Colonic mucosa (tissue), 4 donors: ENCODE data around the gene MTUS2. TPM values are rescaled to one million over a fixed set of nuclear protein-coding genes. Genes with fewer than 3 reads are reported as not detected.

ENCODE experiments used
- DNase-seq: peaks from one replicate; pipeline ENCODE4 v3.0.0-alpha.2; 2020
- H3K27ac ChIP-seq: fragments of 200-600 bp; one replicate; pipeline ENCODE4 v1.8.0; 2021
- H3K27me3 ChIP-seq: fragments of 200-600 bp; one replicate; pipeline ENCODE4 v1.8.0; 2021
- H3K36me3 ChIP-seq: fragments of 200-600 bp; one replicate; pipeline ENCODE4 v1.8.0; 2021
- H3K4me1 ChIP-seq: fragments of 200-600 bp; one replicate; pipeline ENCODE4 v1.8.0; 2021; ENCODE audit warnings: mild to moderate bottlenecking
- H3K4me3 ChIP-seq: fragments of 200-600 bp; one replicate; pipeline ENCODE4 v1.8.0; 2021
- H3K9ac ChIP-seq, 2 donors: one replicate each; pipeline ENCODE4 v1.7.0; 2013; ENCODE audit warnings: control low read depth in 2 of 2, low read depth in 2 of 2, low read length in 2 of 2
- H3K9me3 ChIP-seq: fragments of 200-600 bp; one replicate; pipeline ENCODE4 v1.8.0; 2021
- CTCF ChIP-seq: fragments of 200-600 bp; IDR thresholded peaks from one replicate; pipeline ENCODE4 v1.8.0; 2022; ENCODE audit warnings: antibody characterized with exemption, mild to moderate bottlenecking
- intact Hi-C: fragments of 100-400 bp; cut with DNase I; formaldehyde crosslinking; loops from one replicate; pipeline ENCODE4 v1.14.1; 2022
- total RNA-seq, 2 donors: library from RNA; stranded (reverse); fragmentation: NEBNext Ultra II Directional in 1 of 2; extraction: Animal tissue kit (Norgen Biotek cat#: 25700) in 1 of 2; gene quantifications; one replicate each; pipeline ENCODE4 v1.2.1, GENCODE V29; 2021
- donor health status: healthy.
- donor health status: DM: no; HTN: no; CAD: no.
- donor health status: DM: no; HTN: no; CAD: no.

MTUS2 gene
- total RNA-seq, 2 donors from 2014 or later = 0.11 to 0.40 TPM

- DNase-seq = no peak
- Histone ChIP-seq H3K27ac (no peak overlapping the region), H3K4me3 (no peak overlapping the region), H3K9me3 (no peaks in the 10 kb centered on the region), H3K9ac (no peak overlapping the region), H3K27me3 (no peaks in the 10 kb centered on the region), H3K36me3 (no peaks in the 10 kb centered on the region), H3K4me1 (no peaks in the 10 kb centered on the region)
- no peak for TF ChIP-seq CTCF
- intact Hi-C loops = no loop called here
Measured at GRCh38 chr13:29456419-29456818, 636.3 kb downstream of the MTUS2 start.

GRCh38 chr13:29457299-29457698, 637.2 kb downstream of the MTUS2 start:
- H3K9ac ChIP-seq = no peak overlapping the region
- H3K27ac ChIP-seq = no peak overlapping the region
- no peaks in the 10 kb centered on the region for H3K36me3 ChIP-seq
- DNase-seq = no peak
- no peaks in the 10 kb centered on the region for H3K9me3 ChIP-seq
- H3K4me3 ChIP-seq = no peak overlapping the region
- TF ChIP-seq CTCF = no peak
- intact Hi-C loops = no loop called here
- no peaks in the 10 kb centered on the region for H3K27me3 ChIP-seq
- no peaks in the 10 kb centered on the region for H3K4me1 ChIP-seq

GRCh38 chr13:29458419-29458818, 638.3 kb downstream of the MTUS2 start:
- DNase-seq = no peak
- H3K9ac ChIP-seq = no peak overlapping the region
- no peaks in the 10 kb centered on the region for H3K4me1 ChIP-seq
- no peak overlapping the region for H3K4me3 ChIP-seq
- H3K36me3 ChIP-seq = no peaks in the 10 kb centered on the region
- H3K27ac ChIP-seq = no peak overlapping the region
- intact Hi-C loops = no loop called here
- H3K9me3 ChIP-seq = no peaks in the 10 kb centered on the region
- H3K27me3 ChIP-seq = no peaks in the 10 kb centered on the region
- no peak for TF ChIP-seq CTCF

DNA sequence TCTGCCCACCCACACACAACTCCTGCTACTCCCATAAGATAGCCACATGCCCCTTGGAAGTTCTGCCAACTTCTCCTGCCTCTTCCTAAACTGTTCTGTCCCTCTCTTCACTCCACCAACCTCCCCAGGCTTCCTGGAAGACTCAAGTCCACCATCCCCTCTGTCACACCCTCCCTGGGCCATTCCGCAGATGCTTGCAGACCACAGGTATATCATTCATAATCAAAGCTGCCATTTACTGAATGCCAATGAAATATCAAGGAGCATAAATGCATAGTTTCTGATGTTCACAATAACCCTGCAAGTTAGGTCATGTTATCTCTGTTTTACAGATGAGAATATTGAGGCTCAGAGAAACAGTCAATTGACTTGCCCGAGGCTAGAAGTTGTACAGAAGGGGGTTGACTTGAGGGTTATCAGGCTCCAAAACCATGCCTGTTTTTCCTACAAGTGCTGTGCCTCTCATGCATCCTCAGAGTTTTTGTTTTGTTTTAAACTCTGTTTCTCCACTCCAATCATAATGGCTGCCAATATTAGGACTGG, 639.7 kb downstream of the MTUS2 start:
- Histone ChIP-seq H3K36me3 (no peaks in the 10 kb centered on the region), H3K27ac (no peak overlapping the region), H3K9me3 (no peaks in the 10 kb centered on the region), H3K4me1 (no peaks in the 10 kb centered on the region), H3K9ac (no peak overlapping the region), H3K27me3 (no peaks in the 10 kb centered on the region), H3K4me3 (no peak overlapping the region)
- intact Hi-C loops = no loop called here
- DNase-seq = no peak
- TF ChIP-seq CTCF = no peak

GRCh38 chr13:29464105-29464679, 644.1 kb downstream of the MTUS2 start:
- no peak overlapping the region for H3K4me3 ChIP-seq
- H3K27ac ChIP-seq = no peak overlapping the region
- H3K36me3 ChIP-seq = no peaks in the 10 kb centered on the region
- TF ChIP-seq CTCF = no peak
- no peaks in the 10 kb centered on the region for H3K27me3 ChIP-seq
- intact Hi-C loops = no loop called here
- H3K9ac ChIP-seq = no peak overlapping the region
- H3K9me3 ChIP-seq = no peaks in the 10 kb centered on the region
- no peak for DNase-seq
- H3K4me1 ChIP-seq = no peaks in the 10 kb centered on the region
